Trophoblast cell (in vitro differentiated cells and primary cell): ENCODE results near the gene MRTO4.
A peak's percentile ranks its signal among the peaks of the same experiment; 100 is the strongest.
"Not testable (repeated sequence)": the region's sequence is repeated elsewhere in the genome, so short reads cannot be mapped to it uniquely, and the experiment has no call there.

Experiments used
- DNase-seq, 2 donors: peaks; one replicate each; pipeline ENCODE4 v3.0.0-alpha.2; 2016
- H2AFZ ChIP-seq: 2 replicates; pipeline ENCODE4 v1.6.1; 2013; ENCODE audit warnings: low read length, moderate library complexity, mild to moderate bottlenecking; ENCODE audit not compliant: insufficient read depth, poor library complexity
- H2AK5ac ChIP-seq: 2 replicates; pipeline ENCODE4 v1.6.1; 2013; ENCODE audit warnings: mild to moderate bottlenecking, low read length
- H2BK120ac ChIP-seq: 2 replicates; pipeline ENCODE4 v1.6.1; 2013; ENCODE audit warnings: low read length, mild to moderate bottlenecking, moderate library complexity; ENCODE audit not compliant: insufficient read depth, poor library complexity
- H2BK12ac ChIP-seq: 2 replicates; pipeline ENCODE4 v1.6.1; 2013; ENCODE audit warnings: mild to moderate bottlenecking, low read length, moderate library complexity
- H2BK5ac ChIP-seq: 2 replicates; pipeline ENCODE4 v1.6.1; 2013; ENCODE audit warnings: low read length, low read depth, moderate library complexity, mild to moderate bottlenecking; ENCODE audit not compliant: poor library complexity
- H3K14ac ChIP-seq: 2 replicates; pipeline ENCODE4 v1.6.1; 2013; ENCODE audit warnings: mild to moderate bottlenecking, low read length
- H3K18ac ChIP-seq: 2 replicates; pipeline ENCODE4 v1.6.1; 2013; ENCODE audit warnings: mild to moderate bottlenecking, low read length
- H3K23ac ChIP-seq: 2 replicates; pipeline ENCODE4 v1.6.1; 2013; ENCODE audit warnings: low read length
- H3K27ac ChIP-seq: 2 replicates; pipeline ENCODE4 v1.5.1; 2013; ENCODE audit warnings: low read depth, mild to moderate bottlenecking, inconsistent platforms, low read length, moderate library complexity
- H3K27me3 ChIP-seq: 2 replicates; pipeline ENCODE4 v1.6.1; 2013; ENCODE audit warnings: inconsistent platforms, mild to moderate bottlenecking, low read length, moderate library complexity; ENCODE audit not compliant: insufficient read depth
- H3K36me3 ChIP-seq, 2 experiments: 1 replicate in 1 of 2; 2 replicates in 1 of 2; pipeline ENCODE4 v1.6.1; 2013; ENCODE audit warnings: low read length in 2 of 2, mild to moderate bottlenecking in 2 of 2, moderate library complexity in 1 of 2; ENCODE audit not compliant: insufficient read depth in 2 of 2, control insufficient read depth in 1 of 2
- H3K4ac ChIP-seq: 2 replicates; pipeline ENCODE4 v1.6.1; 2013; ENCODE audit warnings: low read depth, mild to moderate bottlenecking, low read length, moderate library complexity
- H3K4me1 ChIP-seq, 2 experiments: 1 replicate in 1 of 2; 2 replicates in 1 of 2; pipeline ENCODE4 v1.6.1; 2013; ENCODE audit warnings: low read length in 2 of 2, mild to moderate bottlenecking in 2 of 2, moderate library complexity in 1 of 2; ENCODE audit not compliant: insufficient read depth in 2 of 2, control insufficient read depth in 1 of 2
- H3K4me2 ChIP-seq: 2 replicates; pipeline ENCODE4 v1.6.1; 2013; ENCODE audit warnings: inconsistent platforms, mild to moderate bottlenecking, low read length, moderate library complexity
- H3K4me3 ChIP-seq: 2 replicates; pipeline ENCODE4 v1.5.1; 2013; ENCODE audit warnings: mild to moderate bottlenecking, low read depth, low read length, inconsistent platforms
- H3K79me1 ChIP-seq: one replicate; pipeline ENCODE4 v1.6.1; 2013; ENCODE audit warnings: low read length
- H3K79me2 ChIP-seq: 2 replicates; pipeline ENCODE4 v1.6.1; 2013; ENCODE audit warnings: low read length, mild to moderate bottlenecking; ENCODE audit not compliant: control insufficient read depth, insufficient read depth, poor library complexity
- H3K9ac ChIP-seq: 2 replicates; pipeline ENCODE4 v1.6.1; 2013; ENCODE audit warnings: mild to moderate bottlenecking, low read length
- H3K9me3 ChIP-seq: 2 replicates; pipeline ENCODE4 v1.6.1; 2013; ENCODE audit warnings: low read depth, mild to moderate bottlenecking, control low read depth, inconsistent platforms, low read length; ENCODE audit not compliant: insufficient read depth
- H4K12ac ChIP-seq: 2 replicates; pipeline ENCODE4 v1.6.1; 2013; ENCODE audit warnings: low read depth, mild to moderate bottlenecking, low read length, moderate library complexity
- H4K8ac ChIP-seq: 2 replicates; pipeline ENCODE4 v1.6.1; 2013; ENCODE audit warnings: low read depth, mild to moderate bottlenecking, low read length, moderate library complexity
- H4K91ac ChIP-seq: one replicate; pipeline ENCODE4 v1.6.1; 2013; ENCODE audit warnings: low read depth, mild to moderate bottlenecking, low read length, moderate library complexity
- WGBS: extraction: QIAGEN DNeasy Blood & Tissue Kit; methylation state at CpG from one replicate; pipeline ENCODE4 v1.1.7; 2013; ENCODE audit warnings: missing lambda C conversion rate; ENCODE audit not compliant: insufficient read length, insufficient coverage; ENCODE audit errors: extremely low coverage; 5-methylcytosine and 5-hydroxymethylcytosine counted together

Gene MRTO4

GRCh38 chr1:19285366-19285765 lies 33.8 kb downstream of the MRTO4 start:
- not testable (repeated sequence) for H3K23ac ChIP-seq, H3K27me3 ChIP-seq, H4K91ac ChIP-seq, H3K4me1 ChIP-seq, DNase-seq, H3K79me2 ChIP-seq, H3K18ac ChIP-seq, H3K4me3 ChIP-seq, H2BK5ac ChIP-seq, H3K9me3 ChIP-seq, H3K79me1 ChIP-seq, H3K4ac ChIP-seq, H4K8ac ChIP-seq, H3K4me2 ChIP-seq, H2BK12ac ChIP-seq, H3K9ac ChIP-seq, H2AFZ ChIP-seq, H2BK120ac ChIP-seq, H2AK5ac ChIP-seq, H3K36me3 ChIP-seq, H4K12ac ChIP-seq, H3K14ac ChIP-seq, H3K27ac ChIP-seq
- no CpG with 5 or more reads among the region's 3 CpGs for WGBS

- H3K4me2 ChIP-seq, H3K27ac ChIP-seq, H3K23ac ChIP-seq, H4K8ac ChIP-seq, H2AFZ ChIP-seq, H2BK120ac ChIP-seq, H3K18ac ChIP-seq, H3K79me1 ChIP-seq, H3K14ac ChIP-seq, H3K4me1 ChIP-seq, H3K4me3 ChIP-seq, H3K4ac ChIP-seq, H2AK5ac ChIP-seq, H3K9ac ChIP-seq, H4K91ac ChIP-seq, H4K12ac ChIP-seq, H3K27me3 ChIP-seq, H3K79me2 ChIP-seq, H3K36me3 ChIP-seq, H2BK5ac ChIP-seq, H3K9me3 ChIP-seq, H2BK12ac ChIP-seq, DNase-seq: not testable (repeated sequence)
- no CpG with 5 or more reads among the region's 3 CpGs for WGBS
These were observed 34.2 kb downstream of the MRTO4 start for GRCh38 chr1:19285807-19286206.

GRCh38 chr1:19287436-19288185 lies 36.0 kb downstream of the MRTO4 start:
- no peak for DNase-seq

GRCh38 chr1:19288324-19289241 lies 37.0 kb downstream of the MRTO4 start, which contains the start of gene AKR7A3:
TSS of gene AKR7A3 (minus strand) at chr1:19288770. CDS start at chr1:19288709, 61 bp downstream.
- Histone ChIP-seq H3K4me3 (peak within 1 kb of the TSS; percentile 41), H3K4me2 (peak within 1 kb of the TSS; percentile 61)
- H3K23ac ChIP-seq, H3K27ac ChIP-seq, H3K18ac ChIP-seq, H4K91ac ChIP-seq, H3K36me3 ChIP-seq, H3K79me1 ChIP-seq, H4K12ac ChIP-seq, H3K79me2 ChIP-seq, H3K9me3 ChIP-seq, H2BK5ac ChIP-seq, H2AK5ac ChIP-seq, H2AFZ ChIP-seq, H3K14ac ChIP-seq, H3K4me1 ChIP-seq, H2BK12ac ChIP-seq, H3K9ac ChIP-seq, H3K4ac ChIP-seq, H2BK120ac ChIP-seq, H3K27me3 ChIP-seq, H4K8ac ChIP-seq: not testable (repeated sequence)
- DNase-seq: peak in 1 of 2 donors; percentile 39
- no CpG with 5 or more reads among the region's 82 CpGs for WGBS

More at GRCh38 chr1:19287436-19288185, 36.0 kb downstream of the MRTO4 start:
- Histone ChIP-seq H3K9ac (no peak overlapping the region), H3K18ac (no peak overlapping the region), H3K4me3 (no peak overlapping the region), H3K27ac (no peak overlapping the region), H3K9me3 (peaks cover 2% of the 10 kb centered on the region), H3K79me1 (no peaks in the 10 kb centered on the region), H2BK5ac (no peak overlapping the region), H2AK5ac (no peak overlapping the region), H3K14ac (no peak overlapping the region), H4K12ac (no peak overlapping the region), H2BK120ac (no peak overlapping the region), H4K91ac (no peak overlapping the region), H3K23ac (no peak overlapping the region), H3K27me3 (no peaks in the 10 kb centered on the region), H3K4me1 (peaks cover 3 to 4% of the 10 kb centered on the region in 2 experiments), H2AFZ (no peak overlapping the region), H3K4me2 (no peak overlapping the region), H3K79me2 (no peaks in the 10 kb centered on the region), H2BK12ac (no peak overlapping the region), H4K8ac (no peak overlapping the region), H3K36me3 (peaks cover 0 to 5% of the 10 kb centered on the region in 2 experiments), H3K4ac (no peak overlapping the region)
- WGBS: no CpG with 5 or more reads among the region's 13 CpGs
